PFSK-1 (cell line): ENCODE measurements around the gene PSRC1.

Source experiments
- FOXP2 ChIP-seq: optimal IDR thresholded peaks from 2 replicates; pipeline ENCODE3; 2011; ENCODE audit warnings: borderline replicate concordance, control low read depth, inconsistent platforms; ENCODE audit not compliant: insufficient read depth; ENCODE audit errors: extremely low read length, extremely low read depth
- POLR2AphosphoS5 ChIP-seq: IDR thresholded peaks from 2 replicates; pipeline ENCODE4 v1.6.1; 2012; ENCODE audit warnings: low read depth, mild to moderate bottlenecking, control low read depth, low read length, moderate library complexity
- REST ChIP-seq, 2 experiments: IDR thresholded peaks; 2 replicates each; pipeline versions ENCODE4 v1.6.1 to v1.8.0; 2011 to 2012; ENCODE audit warnings: low read depth in 2 of 2, low read length in 2 of 2, control low read depth in 1 of 2, inconsistent platforms in 1 of 2, mild to moderate bottlenecking in 1 of 2, moderate library complexity in 1 of 2; ENCODE audit not compliant: insufficient read depth in 1 of 2
- SIN3A ChIP-seq: IDR thresholded peaks from 2 replicates; pipeline ENCODE4 v1.6.1; 2012; ENCODE audit warnings: mild to moderate bottlenecking, low read length, moderate library complexity, borderline replicate concordance; ENCODE audit not compliant: insufficient read depth
- TAF1 ChIP-seq: IDR thresholded peaks from 2 replicates; pipeline ENCODE4 v1.6.1; 2012; ENCODE audit warnings: low read length, control low read depth, borderline replicate concordance; ENCODE audit not compliant: insufficient read depth

PSRC1 gene

GRCh38 chr1:109271458-109271857 lies 11.5 kb downstream of the PSRC1 start:
- TF ChIP-seq FOXP2 = no peak
- no peak for TF ChIP-seq POLR2AphosphoS5
- TF ChIP-seq TAF1 = no peak
- TF ChIP-seq SIN3A = no peak
- no peak for TF ChIP-seq REST (IDR thresholded peaks at IDR 0.05; ENCODE audit: insufficient read depth in 1 of 2, low read depth in 2 of 2, low read length in 2 of 2)

- no peak for TF ChIP-seq TAF1
- no peak for TF ChIP-seq POLR2AphosphoS5
- TF ChIP-seq REST (IDR thresholded peaks at IDR 0.05; ENCODE audit: insufficient read depth in 1 of 2, low read depth in 2 of 2, low read length in 2 of 2) = no peak
- TF ChIP-seq SIN3A = no peak
- TF ChIP-seq FOXP2 = no peak
Measured at GRCh38 chr1:109270623-109271317, 12.2 kb downstream of the PSRC1 start.

- no peak for TF ChIP-seq SIN3A
- no peak for TF ChIP-seq TAF1
- no peak for TF ChIP-seq POLR2AphosphoS5
- TF ChIP-seq FOXP2 = no peak
- no peak for TF ChIP-seq REST (IDR thresholded peaks at IDR 0.05; ENCODE audit: insufficient read depth in 1 of 2, low read depth in 2 of 2, low read length in 2 of 2)
Measured at GRCh38 chr1:109269981-109270622, 12.8 kb downstream of the PSRC1 start.

GRCh38 chr1:109269212-109269980 lies 13.5 kb downstream of the PSRC1 start:
- no peak for TF ChIP-seq TAF1
- no peak for TF ChIP-seq SIN3A
- no peak for TF ChIP-seq FOXP2

- TF ChIP-seq REST (IDR thresholded peaks at IDR 0.05; ENCODE audit: insufficient read depth in 1 of 2, low read depth in 2 of 2, low read length in 2 of 2) (no peak), FOXP2 (no peak), SIN3A (no peak), POLR2AphosphoS5 (no peak), TAF1 (no peak)
Measured at GRCh38 chr1:109268431-109269211, 14.3 kb downstream of the PSRC1 start.
